CD4-positive, alpha-beta T cell treated with Interferon gamma for 1 hour (primary cell): Measurements from ENCODE around the gene PIGK.

ENCODE experiments used
- DNase-seq: peaks from one replicate; pipeline ENCODE4 v3.0.0-alpha.2; 2020

The PIGK gene

GRCh38 chr1:77089756-77090155 lies 129.5 kb downstream of the PIGK start:
- no peak for DNase-seq

GRCh38 chr1:77085109-77085508 lies 134.1 kb downstream of the PIGK start:
- no peak for DNase-seq

- no peak for DNase-seq
Measured at GRCh38 chr1:77084457-77084856, 134.8 kb downstream of the PIGK start.

- DNase-seq: no peak
Measured at GRCh38 chr1:77081834-77082233, 137.4 kb downstream of the PIGK start.

- no peak for DNase-seq
Measured at GRCh38 chr1:77076759-77077158, 142.5 kb downstream of the PIGK start.

- no peak for DNase-seq
Measured at GRCh38 chr1:77068013-77068412, 151.2 kb downstream of the PIGK start.

- no peak for DNase-seq
Measured at GRCh38 chr1:77065693-77066342, 153.4 kb downstream of the PIGK start.

- no peak for DNase-seq
Measured at GRCh38 chr1:77064246-77064645, 155.0 kb downstream of the PIGK start.

- DNase-seq: no peak
Measured at GRCh38 chr1:77063118-77063517, 156.1 kb downstream of the PIGK start.

GRCh38 chr1:77061162-77061561 lies 158.1 kb downstream of the PIGK start:
- no peak for DNase-seq

- DNase-seq: no peak
Measured at GRCh38 chr1:77060000-77060399, 159.2 kb downstream of the PIGK start.

GRCh38 chr1:77057994-77058585 lies 161.1 kb downstream of the PIGK start:
- DNase-seq: no peak

- no peak for DNase-seq
Measured at GRCh38 chr1:77056525-77056924, 162.7 kb downstream of the PIGK start.

GRCh38 chr1:77051425-77051824 lies 167.8 kb downstream of the PIGK start:
- DNase-seq: no peak

GRCh38 chr1:77048615-77049005 lies 170.6 kb downstream of the PIGK start:
- no peak for DNase-seq

- no peak for DNase-seq
Measured at GRCh38 chr1:77047978-77048614, 171.1 kb downstream of the PIGK start.

- no peak for DNase-seq
Measured at GRCh38 chr1:77047575-77047974, 171.7 kb downstream of the PIGK start.

- DNase-seq: no peak
Measured at GRCh38 chr1:77044133-77044849, 174.9 kb downstream of the PIGK start.

GRCh38 chr1:77040826-77041225 lies 178.4 kb downstream of the PIGK start:
- no peak for DNase-seq

GRCh38 chr1:77039739-77040138 lies 179.5 kb downstream of the PIGK start:
- no peak for DNase-seq

- DNase-seq: no peak
Measured at GRCh38 chr1:77039111-77039510, 180.1 kb downstream of the PIGK start.
